NCI-H446 (cell line): ENCODE data around the gene MRPL10.

Experiments
- DNase-seq, 2 experiments: peaks; one replicate each; lab custom pipeline; 2025; lab: John Stamatoyannopoulos, UW

MRPL10 gene

GRCh38 chr17:47840001-47840741, 8.8 kb upstream of the MRPL10 start:
- no peak for DNase-seq

- DNase-seq: no peak
Measured at GRCh38 chr17:47839071-47839470, 7.7 kb upstream of the MRPL10 start.

- DNase-seq: no peak
Measured at GRCh38 chr17:47838636-47839035, 7.3 kb upstream of the MRPL10 start.

- DNase-seq: no peak
Measured at GRCh38 chr17:47837401-47838039, 6.2 kb upstream of the MRPL10 start.

DNA sequence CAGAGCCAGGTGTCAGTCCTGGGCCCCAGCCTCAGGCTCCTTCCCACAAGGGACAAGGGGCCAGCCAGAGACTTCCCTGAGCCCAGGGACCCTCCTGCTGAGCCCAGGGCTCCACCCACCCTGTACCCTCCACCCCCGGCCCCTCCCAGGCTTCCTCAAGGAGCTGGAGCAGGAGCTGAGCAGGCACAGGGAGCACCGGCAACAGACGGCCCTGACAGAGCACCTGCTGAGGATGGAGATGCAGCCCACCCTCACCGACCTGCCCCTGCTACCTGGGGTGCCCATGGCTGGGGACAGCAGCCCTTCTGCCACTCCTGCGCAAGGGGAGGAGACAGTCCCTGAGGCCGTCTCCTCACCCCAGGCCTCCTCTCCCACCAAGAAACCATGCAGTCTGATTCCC, 5.3 kb upstream of the MRPL10 start:
- no peak for DNase-seq

GRCh38 chr17:47834756-47835155, 3.4 kb upstream of the MRPL10 start:
- no peak for DNase-seq

DNA sequence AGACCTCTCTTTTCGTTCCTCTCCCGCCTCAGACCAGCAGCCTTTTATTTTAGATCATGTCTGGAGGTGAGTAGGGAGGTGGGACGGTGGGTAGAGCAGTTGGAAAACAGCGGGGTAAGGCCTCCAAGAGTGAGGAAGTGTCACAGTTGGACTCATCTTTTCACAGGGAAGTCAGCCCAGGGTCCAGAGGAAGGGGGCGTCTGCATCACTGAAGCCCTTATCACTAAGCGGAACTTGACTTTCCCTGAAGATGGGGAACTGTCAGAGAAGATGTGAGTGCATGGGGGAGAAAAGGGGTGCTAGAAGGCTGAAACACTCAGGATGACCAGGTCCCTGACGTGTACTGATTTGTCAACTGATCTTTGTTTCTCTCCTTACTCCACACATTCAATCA, 590 bp upstream of the MRPL10 start:
- DNase-seq: no peak

GRCh38 chr17:47830396-47831002, 842 bp downstream of the MRPL10 start:
- DNase-seq: no peak

DNA sequence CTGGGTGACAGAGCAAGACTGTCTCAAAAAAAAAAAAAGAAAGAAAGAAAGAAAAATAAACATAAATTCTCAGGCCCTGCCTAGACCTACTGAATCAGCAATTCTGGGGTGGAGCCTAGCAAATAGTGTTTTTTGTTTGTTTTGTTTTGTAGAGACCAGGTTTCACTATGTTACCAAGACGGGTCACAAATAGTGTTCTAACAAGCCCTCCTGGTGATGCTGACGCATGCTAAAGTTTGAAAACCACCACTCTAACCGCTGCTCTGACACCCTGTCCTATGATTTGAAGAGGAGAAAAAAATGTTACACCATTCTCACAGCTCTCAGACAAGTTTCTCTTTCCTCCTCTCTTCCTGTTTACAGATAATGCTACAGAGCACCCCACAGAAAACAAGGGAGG, 1.5 kb downstream of the MRPL10 start:
- DNase-seq: no peak

DNA sequence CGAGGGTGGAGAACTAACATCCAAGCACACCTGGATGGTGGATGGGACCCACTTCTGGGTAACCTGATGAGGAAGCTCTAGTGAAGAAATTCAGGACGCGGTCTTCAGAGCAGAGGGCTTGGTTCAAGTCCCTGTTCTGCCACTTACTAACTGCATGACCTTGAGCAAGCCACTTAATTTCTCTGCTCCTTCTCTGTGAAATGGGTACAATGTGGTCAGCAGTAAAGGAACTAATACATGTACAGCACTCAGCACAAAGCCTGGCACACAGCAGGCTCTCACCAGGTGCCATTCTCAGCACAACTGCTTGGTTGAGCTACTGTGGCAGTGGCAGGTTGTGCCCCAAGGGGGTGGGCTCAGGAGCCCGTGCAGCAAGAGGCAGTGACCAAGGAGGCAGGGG, 7.8 kb downstream of the MRPL10 start:
- no peak for DNase-seq

- DNase-seq: no peak
Measured at GRCh38 chr17:47822785-47823184, 8.6 kb downstream of the MRPL10 start.

DNA sequence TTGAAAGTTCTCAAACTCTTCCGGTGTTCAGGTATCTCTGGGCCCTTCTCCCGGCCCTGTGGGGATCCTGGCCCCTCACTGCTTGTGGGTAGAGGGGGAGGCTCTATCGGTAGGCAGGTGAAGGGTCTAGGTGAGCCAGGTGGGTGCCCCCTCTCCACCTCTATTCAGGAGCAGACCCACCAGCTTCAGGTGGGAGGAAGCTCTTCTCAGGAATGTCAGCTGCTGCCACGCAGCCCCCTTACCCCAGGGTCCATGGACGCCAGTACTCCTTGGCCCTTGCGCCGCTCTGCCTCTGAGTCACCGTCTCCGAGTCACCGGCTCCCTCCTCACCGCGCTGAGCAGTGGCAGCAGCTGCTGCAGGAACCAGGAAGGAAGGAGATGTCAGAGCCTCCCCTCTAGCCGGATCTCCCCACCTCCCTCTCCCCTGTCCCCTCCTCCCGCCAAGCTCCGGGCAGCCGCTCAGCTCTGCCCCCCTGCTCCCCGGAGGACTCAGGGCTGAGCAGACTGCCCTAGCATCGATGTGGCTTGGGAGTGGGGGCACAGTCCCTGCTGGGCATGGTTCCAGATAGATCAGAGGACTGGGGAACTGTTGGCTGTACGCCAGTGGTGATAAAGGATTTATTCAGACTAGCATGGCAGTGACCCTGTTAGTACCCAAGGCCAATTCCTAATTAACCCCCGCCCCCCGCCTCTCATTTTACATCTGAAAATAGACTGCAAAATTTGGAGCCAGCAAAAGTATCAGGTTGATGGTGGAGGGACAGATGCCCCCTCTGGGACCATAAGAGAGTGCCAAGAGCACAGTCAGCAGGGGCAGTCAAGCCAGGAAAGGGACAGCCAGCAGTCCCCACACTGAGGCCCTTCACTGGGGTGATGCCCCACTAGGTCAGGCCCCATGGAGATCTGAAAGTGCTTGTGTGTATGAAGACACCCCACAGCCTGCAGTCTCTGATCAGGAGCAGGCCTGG, 9.6 kb downstream of the MRPL10 start, which contains the start of gene OSBPL7:
Gene OSBPL7, minus strand, starts transcription at position 371 of the 968 bp plus-strand sequence. CDS start 1,516 bp downstream, outside the sequence.
- DNase-seq: peak; percentile 9 to 69

DNA sequence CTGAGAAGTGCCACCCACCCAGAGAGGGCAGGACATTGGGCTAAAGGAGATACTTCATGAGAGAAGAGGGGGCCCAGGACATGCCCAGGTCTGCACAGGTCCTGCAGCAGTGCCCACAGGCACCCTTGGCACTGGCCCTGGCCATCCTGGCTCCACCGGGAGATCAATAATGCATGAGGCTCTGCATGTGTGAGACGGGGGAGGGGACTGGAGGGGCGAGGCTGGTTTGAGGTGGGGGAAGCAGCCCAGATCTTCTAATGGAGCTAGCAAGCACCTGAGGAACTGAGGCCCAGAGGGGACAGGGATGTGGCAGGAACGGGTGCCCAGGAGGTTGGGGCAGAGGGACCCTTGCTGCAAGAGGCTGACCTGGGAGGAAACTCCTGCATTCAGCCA, 10.3 kb downstream of the MRPL10 start:
- DNase-seq: no peak

DNA sequence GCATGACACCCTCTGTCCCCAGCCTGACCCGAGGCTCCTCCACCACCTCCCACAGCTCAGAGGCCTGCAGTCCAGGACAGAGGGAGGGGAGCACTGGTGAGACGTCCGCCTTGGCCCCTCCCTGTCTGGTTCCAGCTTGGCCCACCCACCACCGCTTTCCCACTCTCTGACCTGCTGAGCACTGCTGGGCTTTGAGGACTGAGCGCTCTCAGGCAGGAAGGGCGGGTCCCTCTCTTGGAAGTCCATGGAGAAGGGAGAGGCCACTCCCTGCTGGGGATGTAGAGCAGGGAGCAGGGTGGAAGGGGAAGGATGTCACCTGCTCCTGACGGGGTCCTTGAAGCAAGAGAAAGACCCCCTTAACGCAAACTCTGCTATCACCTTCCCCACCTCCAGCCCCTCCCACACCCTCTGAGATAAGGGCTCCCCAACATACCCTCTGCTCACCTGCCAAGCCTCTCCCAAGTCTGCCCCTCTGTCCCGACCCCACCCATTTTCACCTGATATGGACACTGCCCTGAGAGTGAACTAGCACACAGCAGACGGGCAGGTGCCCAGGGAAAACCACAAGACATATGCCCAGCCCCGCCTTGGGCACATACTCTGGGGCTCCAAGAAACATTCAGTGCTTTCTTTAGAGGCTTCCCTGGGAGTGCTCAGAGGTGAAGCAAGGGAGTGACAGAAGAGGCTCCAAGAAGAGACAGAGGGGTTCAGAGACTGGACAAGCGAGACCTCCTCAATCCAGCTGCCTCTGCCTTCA, 11.1 kb downstream of the MRPL10 start:
- DNase-seq: no peak

DNA sequence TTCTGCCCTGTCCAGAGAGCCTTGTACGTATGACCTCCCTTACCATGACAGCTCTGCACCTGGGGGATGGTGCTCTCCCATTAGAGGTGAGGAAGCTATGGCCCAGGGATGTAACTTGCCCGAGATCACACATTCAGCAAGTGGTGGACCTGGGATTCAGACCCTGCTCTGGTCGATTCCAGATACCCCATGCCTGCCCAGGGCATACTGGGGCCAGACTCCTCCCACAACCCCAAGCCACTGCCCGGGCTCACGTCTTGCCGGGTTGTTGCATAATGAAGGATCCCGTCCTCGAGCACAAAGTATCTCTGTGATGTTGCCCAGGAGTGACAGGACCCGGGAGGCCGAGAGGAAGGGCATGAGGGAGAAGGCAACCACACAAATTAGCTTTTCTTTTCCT, 11.9 kb downstream of the MRPL10 start:
- DNase-seq: no peak

DNA sequence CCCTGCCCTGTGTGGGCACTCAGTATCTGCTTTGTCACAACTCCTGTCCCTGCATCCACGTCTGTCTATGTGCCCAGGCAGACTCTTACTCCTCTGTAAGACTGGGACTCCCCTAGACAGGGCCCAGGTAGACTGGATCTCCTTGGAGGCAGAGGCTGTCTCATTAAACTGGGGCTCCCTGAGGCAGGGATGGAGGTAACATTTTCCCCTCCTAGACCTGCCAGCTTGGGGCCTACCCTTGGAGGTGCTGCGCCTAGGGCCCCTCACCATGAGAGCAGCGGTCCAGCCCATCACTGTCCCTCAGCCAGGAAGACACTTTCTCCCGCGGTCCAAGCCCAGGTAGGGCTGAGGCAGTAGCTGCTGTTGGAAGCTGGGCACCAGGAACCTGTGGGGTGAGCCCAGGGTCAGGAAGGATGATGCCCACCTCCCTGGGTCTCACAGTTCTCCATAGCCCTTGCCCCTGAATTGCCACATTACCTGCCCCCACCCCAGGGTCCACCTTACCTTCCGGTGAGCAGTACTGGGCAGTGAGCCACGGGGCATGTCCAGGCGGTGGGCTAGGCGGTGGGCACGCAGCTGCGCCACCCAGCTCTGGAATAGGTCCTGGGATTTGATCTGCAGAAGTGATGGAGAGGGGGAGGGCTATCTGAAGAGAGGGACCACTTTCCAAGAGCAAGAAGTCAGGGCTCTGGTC, 13.2 kb downstream of the MRPL10 start:
- DNase-seq: no peak

DNA sequence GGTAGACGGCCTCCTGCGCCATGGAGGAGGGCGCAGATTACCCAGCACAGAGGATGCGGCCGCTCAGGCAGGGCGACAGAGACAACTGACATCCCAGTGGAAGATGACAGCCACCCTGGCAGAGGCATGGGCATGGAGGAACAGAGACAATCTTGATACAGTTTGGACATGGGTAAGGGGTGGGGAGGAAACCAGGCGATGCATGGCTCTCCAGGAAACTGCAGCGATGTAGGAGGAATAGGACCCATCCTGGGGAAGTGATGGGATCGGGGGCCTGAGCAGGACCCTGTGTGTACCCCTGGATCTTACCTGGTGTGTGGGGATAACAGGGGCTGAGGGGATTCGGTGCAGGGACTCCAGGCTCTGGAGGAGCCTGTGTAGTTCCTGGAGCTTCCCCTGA, 14.4 kb downstream of the MRPL10 start:
- no peak for DNase-seq

GRCh38 chr17:47816111-47816735, 15.1 kb downstream of the MRPL10 start:
- no peak for DNase-seq

GRCh38 chr17:47815106-47815918, 16.0 kb downstream of the MRPL10 start:
- DNase-seq: no peak
